Stimulated activated CD4-positive, alpha-beta T cell treated with anti-CD3 and anti-CD28 coated beads, Interleukin-1b, Interleukin-23, amount 100 ng/mL, for 48 hours (primary cell): Measurements from ENCODE around the gene LRP3.
"Not testable (repeated sequence)": the region's sequence is repeated elsewhere in the genome, so short reads cannot be mapped to it uniquely, and the experiment has no call there.

Experiments
- DNase-seq: peaks from one replicate; pipeline ENCODE4 v3.0.0-alpha.2; 2020

LRP3 gene

DNA sequence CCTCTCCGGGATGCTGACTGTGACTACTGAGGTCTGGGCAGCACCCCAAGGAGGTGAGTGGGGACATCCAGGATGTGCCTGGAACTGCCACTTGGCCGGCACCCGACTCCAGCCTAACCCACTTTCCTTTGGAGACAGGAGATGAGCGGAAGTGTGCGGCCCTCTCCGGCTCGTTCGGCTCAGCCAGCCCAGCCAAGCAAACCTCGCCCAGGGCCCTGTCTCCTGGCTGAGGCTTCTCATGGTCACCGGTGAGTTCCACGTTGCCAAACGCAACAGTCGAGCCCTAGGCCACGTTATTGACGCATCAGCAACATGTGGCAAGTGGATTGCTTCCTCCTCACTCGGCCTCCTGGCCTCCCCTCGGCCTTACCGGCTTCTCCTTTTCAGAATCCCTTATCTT lies 26.0 kb downstream of the LRP3 start:
- no peak for DNase-seq

DNA sequence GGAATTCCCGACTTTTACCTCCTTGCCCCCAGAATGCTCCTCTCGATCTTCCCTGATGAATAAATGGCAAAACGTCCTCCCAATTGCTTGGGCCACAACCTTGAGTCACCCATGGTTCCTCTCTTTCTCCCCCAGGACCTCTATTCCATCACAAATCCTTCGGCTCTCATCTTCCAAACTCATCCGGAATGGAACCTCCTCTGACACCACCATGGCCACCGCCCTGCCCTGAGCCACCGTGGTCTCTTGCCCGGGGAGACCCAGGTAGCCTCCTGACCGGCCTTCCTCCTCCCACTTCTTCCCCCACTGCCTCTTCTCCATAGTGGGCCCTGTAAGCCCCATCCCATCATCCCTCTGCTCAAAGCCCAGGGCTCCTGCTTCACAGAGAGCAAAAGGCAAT lies 26.6 kb downstream of the LRP3 start:
- no peak for DNase-seq

DNA sequence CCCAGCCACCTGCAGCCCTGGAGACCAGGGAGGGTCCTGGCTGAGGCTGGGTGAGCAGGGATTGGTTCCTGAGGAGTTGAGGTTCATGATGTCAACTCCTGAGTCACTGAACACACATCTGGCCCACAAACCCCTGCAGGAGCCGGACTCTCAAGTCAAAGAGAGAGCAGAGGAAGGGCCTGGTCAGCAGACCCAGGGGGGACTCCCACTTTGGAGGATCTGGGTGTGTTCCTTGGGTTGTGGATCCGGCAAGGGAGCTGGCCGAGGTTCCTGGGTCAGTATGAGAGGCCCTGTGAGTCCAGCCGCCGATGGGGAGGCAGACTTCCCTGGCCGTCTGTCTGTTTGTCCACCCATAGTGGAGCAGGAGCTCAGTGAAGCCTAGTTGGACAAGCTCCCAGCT lies 27.5 kb downstream of the LRP3 start:
- DNase-seq = no peak

DNA sequence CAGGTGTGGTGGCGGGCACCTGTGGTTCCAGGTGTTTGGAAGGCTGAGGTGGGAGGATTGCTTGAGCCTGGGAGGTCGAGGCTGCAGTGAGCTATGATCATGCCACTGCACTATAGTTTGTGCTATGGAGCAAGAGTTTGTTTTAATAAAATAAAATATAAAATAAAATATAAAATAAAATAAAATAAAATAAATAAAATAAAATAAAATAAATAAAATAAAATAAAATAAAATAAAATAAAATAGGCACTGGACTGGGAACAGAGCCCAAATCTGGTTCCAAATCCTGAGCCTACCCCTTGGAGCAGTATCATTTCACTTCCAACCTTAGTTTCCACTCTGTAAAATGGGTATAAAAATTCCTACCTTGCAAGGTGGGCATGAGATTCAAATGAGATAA lies 28.1 kb downstream of the LRP3 start:
- DNase-seq = not testable (repeated sequence)

DNA sequence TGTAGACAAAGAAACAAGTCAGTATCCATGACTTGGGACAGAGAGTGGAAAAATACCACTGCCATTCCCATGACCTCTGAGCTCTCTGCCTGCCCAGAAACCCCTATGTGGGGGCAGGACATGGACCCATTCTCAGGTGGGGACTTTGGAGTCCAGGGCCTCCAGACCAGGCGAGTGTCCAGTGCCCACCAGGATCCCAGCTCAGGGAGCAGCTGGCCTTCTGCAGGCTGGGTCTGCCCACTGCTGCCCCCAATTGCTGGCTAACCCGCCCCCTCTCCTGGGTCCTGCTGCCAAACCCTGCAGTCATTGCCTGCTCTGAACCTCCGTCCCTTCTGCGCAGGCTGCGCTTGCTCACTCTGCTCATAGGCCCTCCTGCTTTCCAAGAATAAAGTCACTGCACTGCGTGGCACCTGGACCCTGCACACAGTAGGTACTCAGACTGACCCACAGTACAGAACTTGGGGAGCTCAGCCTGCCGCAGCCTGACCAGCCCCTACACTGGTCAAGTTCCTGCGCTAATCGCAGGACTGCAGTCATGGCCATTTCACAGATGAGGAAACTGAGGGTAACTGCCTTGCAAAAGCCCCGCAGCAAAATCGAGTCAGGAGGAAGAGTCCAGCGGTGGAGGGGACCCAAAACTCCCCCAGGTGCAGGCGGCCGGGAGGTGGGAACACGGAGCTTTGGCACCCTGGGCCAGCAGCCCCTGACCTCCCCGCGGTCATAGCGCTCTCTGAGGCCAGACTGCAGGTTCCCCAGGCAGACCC lies 30.7 kb downstream of the LRP3 start:
- no peak for DNase-seq

DNA sequence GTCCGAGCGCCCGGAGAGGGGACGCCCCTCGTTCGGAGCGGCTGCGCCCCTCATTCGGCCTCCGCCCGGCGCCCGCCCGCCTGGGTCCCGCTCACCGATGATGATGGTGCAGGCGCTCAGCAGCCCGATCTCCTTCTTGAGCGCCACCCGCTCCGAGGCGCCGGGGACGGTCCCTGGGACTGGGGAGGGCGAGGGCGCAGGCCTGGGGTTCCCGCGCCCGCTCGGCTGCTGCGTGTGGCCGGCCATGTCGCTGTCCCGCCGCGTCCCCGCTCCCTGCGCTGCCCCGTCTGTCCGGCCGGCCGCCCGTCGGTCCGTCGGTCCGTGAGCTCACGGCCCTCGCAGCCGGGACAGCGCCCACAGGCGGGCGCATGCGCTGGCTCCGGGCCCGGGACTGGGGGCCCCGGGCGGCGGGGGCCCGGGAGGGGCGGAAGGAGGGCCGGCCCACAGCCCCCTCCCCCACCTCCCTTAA lies 31.4 kb downstream of the LRP3 start, which contains the start of gene SLC7A10:
SLC7A10 (minus strand) TSS at position 393 of the 469 bp plus-strand sequence; CDS start at position 246, 147 bp downstream.
- no peak for DNase-seq

DNA sequence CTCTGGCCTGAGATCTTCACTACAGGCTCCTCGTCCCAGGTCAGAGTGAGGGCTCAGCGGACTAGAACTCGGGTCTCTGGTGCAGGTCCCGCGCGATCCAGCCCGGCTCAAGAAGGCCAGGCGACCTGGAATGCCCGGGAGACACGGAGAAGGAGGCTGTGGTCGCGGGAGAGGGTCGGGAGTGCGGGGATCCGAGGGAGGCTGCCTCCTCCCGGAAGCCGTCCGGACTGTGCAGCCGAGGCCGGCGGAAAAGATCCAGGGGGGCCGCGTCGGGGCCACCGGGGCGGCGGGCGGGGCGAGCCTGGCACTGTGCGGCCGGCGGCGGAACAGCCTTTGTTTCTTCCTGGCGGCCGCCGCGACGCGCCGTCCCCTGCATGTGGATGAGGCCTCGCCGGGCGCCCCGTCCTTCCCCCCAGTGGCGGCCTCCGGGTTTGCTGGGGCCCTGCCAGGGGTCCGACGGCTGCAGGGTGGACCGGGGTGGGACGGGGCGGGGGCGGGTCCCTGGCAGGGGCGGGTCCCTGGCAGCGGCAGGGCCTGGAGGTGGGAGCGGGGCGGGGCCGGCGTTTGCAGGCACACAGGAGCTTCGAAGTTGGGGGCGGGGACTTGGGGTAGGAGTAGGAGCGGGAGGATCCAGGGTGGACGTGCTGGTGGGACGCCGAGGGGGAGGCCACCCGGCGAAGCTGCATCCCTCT lies 32.6 kb downstream of the LRP3 start:
- no peak for DNase-seq

DNA sequence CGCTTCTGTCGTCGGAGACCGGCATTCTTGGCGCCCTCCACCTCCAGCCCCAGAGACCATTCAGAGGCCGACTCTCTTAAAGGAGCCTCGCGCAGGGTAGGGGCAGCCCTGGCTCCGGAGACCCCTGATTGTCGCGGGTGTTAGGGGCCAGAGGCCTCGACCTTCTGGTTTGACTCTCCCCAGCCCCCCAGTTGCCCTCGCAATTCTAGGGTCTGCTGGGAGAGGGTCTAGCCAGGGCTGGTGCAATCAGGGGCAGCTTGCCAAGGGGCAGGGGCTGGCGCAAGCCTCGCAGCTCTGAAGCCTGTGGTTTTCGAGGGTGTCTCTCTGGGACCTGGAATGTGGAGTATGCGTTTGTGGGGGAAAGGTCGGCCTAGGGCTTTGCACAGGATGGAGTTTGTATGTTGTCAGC lies 33.1 kb downstream of the LRP3 start:
- DNase-seq = no peak

DNA sequence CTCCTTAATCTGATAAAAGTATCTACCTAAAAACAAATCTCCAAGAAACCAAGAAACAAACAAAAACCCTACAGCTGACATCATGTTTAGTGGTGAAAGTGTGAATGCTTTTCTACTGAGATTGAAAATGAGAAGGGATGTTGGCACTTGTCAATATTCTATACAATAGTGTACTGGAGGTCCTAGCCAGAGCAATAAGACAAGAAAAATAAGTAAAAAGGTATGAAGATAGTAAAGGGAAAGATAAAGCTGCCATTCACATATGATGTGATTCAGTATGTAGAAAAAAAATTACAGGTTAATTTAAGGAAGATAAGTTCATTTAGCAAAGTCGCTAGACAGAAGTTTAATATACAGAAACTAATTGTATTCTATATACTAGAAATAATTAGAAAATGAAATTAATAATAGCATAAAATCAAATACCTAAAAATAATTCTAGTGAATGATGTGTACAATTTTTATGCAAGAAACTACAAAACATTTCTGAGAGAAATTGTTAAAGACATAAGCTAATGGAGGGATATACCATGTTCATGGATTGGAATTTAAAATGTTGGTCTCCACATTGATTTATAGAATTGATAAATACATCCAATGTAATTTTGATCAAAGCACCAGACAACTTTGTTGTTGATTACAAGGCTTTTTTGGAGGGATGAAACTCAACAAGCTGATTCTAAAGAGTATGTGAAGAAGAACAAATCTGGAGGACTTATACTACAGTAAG lies 33.9 kb downstream of the LRP3 start:
- no peak for DNase-seq

DNA sequence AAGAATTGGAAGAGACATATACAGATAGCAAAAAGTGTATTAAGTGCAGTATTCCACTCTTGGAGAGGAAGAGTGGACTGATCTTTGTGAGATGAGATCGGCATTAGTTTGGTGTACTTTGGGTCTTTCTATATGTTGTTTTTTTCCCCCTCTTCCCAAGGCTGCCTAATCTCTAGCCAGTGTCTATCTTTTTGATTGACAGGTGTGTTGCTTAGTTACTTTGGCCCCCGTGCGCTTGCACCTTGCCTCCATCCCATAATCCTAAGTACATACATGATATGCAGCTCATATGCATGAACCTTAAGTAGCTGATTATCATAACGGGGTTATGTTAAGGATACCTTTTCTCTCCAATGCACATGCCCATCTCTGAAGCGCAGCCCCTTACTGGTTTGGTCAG lies 35.8 kb downstream of the LRP3 start:
- DNase-seq = no peak

DNA sequence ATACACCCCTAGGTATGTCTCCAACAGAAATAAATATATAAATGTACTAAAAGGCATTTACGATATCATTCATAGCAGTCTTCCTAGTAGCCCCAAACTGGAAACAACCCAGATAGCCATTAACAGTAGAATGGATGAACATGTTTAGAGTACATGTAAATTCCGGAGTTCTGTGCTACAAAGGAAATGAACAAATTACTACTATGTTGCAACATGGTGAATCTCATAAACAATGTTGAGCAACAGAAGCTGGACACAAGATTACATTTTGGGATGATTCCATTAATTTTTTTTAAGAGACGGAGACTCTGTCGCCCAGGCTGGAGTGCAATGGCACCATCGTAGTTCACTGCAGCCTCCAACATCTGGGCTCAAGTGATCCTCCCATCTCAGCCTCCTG lies 37.4 kb downstream of the LRP3 start:
- no peak for DNase-seq

DNA sequence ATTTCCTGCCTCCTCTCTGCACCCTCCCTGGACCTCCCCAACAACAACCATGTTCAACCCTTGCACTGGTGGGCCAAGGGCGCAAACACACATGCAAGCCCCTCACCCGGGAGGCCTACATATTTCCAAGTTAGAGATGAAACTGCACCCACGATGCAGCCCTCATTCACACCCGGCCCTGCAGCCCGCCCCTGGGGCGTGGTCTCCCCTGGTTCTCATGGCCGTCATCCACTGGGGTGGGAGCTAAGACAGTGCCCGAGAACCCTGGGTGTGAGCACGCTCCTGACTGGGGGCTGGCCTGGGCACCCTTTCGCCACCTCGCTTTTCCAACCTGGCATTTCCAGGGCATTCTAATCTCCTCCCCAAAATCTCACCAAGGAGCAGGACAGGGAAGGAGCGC lies 38.5 kb downstream of the LRP3 start:
- no peak for DNase-seq

DNA sequence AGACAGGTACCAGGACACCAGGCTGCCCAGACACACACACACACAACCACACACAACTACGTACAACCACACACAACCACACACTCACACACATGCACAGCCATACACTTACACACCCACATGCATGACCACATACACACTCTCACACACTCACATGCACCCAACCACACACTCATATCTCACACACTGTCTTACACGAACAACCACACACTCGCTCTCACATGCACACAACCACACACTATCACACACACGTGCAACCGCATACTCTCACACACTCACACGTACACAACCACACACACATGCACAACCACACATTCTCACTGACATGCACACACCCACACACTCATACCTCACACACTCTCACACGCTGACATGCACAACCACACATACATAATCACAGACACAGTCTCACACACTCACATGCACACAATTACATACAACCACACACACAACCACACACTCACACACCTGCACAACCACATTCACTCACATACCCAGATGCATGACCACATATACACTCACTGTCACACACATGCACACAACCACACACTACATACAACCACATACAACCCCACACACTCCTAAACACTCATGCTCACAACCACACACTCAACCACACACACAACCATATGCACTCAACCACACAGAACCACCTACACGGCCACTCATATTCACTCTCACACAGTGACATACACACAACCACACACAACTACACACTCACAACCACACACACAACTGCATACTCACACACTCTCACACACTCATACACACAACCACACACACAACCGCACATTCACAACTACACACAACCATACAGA lies 39.1 kb downstream of the LRP3 start:
- no peak for DNase-seq

DNA sequence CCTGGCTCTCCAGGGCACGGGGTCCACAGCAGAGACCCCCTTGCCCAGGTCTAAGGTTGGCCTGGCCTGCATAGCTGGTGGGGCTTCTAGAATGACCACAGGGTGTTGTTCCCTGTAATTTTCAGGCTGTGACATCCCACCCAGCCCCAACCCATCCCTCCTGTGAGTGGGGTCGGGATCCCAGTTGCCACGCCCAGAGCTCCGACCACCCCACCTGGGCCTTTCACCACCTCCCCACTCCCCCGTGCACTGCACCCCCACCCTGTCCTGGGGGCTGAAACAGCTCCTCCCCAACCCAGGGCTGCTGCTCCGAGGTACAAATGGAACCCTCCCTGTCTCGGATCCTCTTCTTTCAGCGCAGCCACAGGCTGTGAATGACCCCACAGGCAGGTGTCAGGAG lies 40.0 kb downstream of the LRP3 start:
- no peak for DNase-seq

DNA sequence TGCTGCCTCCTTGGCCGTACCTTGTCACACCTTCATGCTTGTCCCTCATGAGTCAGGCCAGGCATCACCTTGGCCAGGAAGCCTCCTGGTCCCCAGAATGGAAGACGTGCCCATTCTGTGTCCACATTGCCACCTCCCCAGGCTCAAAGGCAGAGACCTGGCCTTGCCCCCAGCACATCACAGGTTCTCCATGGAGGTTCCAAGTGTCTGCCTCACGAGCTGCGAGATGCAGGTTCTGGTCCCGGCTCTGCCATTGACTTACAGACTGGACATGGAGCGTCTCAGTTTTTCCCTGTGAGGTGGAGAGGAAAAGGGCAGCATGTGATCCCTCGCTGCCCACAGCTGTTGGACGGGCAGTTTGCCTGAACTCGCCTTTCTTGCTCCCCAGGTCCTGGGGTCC lies 40.6 kb downstream of the LRP3 start:
- no peak for DNase-seq

DNA sequence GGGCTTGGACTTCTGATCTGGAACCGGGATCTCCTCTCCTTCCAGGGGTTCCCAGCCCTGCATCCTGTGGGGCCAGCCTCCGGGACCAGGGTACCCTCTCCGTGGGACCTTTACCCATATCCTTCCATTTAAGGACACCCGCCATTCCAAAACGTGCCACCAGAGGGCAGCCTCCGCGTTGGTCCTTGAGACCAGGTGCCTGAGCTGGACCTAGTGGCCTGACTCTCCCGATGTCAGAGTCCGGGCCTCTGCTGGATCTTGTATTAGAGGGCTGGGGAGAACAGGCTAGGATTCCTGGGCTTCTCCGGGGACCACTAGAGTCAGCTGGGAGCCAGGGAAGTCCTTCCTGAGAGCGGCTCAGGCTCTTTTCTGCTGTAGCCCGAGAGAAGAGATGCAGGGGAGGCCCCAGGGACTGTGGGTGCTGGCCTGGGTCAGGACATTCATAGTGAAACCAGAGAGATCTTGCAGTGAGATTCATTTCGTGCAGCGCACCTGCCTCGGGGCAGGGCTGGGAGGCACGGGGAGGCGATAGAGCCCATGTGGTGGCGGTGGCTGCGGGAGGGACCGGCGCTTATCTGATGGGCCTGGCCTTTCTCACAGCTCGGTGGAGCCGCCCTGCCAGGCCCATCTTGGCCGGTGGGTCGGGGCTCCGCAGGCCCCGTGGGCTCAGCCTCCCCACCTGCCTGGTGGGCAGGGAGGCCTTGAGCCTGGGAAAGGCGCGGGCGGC lies 41.3 kb downstream of the LRP3 start:
- DNase-seq = peak; percentile 72

DNA sequence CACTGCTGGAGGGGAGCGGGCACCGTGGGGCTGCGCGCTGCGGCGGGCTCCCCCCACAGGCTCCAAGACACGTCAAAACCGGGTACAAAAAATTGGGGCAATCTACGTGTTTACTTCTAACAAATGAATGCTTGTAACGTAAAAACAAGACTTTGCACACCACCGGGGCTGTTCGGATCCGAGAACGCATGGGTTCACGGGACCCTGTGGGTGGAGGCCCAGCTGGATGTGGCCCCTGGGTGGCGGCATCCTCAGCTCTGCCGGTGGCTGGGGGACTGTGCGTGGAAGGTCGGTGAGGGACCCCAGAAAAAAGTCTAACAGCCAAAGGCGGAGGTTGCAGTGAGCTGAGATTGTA lies 41.8 kb downstream of the LRP3 start:
- DNase-seq = no peak

DNA sequence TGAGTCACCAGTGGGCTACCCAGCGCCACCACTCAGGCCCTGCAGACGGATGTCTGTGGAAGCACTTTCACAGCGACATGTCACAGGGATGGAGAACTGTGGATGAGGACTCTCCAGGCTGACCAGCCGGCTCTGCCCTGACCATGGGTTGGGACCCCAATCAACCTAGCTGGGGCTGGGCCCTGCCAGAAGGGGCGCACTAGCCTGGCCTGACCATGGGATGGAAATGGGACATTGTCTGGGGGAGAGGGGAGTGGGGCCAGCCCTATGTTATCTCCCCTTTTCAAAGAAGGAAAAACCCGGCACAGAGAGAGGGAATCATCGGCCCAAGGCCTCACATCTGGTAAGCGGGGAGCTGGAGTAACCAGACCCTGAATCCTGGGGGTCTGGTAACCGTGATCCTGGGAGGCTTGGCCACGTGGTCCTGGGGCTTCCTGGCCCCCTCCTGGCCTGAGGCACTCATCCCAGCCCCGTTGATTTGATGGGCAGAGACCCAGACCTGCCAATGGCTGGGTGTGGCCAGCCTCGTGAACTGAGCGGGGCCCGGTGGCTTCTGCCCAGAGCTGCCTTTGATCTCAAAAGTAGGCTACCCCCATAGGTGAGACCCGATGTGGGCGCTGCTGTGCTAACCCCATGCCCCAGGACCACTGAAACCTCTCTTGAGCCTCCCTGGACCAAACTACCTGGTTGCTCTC lies 42.7 kb downstream of the LRP3 start:
- DNase-seq = no peak

DNA sequence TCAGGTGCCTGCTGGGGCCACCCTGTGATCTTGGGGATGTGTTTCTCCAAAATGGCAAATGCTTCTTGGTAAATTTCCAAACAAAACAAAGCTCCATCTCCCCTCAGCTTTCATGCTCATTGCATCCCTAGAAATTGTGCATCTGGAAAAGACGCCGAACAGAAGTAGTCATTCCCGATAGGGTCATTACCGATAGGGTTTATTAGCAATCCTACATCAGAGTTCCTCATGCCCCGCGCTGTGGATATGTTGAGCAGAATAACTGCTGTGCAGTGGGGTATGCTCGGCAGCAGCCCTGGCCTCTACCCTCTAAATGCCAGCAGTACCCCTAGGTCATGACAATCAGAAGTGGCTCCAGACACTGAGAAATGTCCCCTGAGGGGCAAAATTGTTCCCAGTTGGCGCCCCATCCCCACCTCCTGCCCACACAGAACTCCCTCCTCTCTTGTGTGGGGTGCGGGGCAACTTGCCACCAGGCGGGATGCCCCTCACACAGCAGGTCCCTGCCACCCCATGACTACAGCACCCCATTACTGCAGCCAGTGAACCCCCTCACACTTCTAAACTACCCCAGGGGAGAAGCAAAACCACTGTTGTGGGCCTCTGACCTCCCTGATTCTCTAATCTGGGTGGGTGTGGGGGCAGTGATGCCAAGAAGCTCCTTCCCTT lies 44.5 kb downstream of the LRP3 start:
- no peak for DNase-seq

DNA sequence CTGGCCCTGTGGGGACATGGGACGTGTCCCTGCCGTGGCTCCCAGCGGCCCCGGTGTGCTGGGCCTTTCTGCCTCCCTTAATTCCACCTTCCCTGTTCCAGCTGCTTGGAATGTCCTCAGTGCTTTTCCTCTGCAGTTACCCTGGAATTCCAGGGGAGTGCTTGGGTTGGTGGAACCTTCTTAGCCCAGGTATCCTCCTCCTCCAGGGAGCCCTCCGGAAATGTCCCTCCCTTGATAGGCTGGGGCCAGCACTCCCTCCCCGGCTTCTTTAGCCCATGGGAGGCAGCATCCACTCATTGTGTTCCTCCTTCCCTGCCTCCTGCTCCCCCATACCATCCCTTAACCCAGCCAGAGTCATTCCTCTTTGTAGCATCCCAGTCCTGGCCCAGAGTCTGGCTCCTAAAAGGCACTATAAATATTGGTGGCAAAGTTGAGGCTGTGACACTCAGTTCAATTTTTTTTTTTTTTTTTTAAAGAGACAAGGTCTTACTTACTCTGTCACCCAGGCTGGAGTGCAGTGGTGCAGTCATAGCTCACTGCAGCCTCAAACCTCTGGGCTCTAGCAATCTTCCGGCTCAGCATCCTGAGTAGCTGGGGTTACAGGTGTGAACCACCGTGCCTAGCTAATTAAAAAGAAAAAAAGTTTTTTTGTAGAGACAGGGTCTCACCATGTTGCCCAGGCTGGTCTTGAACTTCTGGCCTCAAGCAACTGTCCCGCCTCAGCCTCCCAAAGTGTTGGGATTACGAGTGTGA lies 45.3 kb downstream of the LRP3 start:
- DNase-seq = no peak
